Measurements from ENCODE around the gene NRG3.

DNA sequence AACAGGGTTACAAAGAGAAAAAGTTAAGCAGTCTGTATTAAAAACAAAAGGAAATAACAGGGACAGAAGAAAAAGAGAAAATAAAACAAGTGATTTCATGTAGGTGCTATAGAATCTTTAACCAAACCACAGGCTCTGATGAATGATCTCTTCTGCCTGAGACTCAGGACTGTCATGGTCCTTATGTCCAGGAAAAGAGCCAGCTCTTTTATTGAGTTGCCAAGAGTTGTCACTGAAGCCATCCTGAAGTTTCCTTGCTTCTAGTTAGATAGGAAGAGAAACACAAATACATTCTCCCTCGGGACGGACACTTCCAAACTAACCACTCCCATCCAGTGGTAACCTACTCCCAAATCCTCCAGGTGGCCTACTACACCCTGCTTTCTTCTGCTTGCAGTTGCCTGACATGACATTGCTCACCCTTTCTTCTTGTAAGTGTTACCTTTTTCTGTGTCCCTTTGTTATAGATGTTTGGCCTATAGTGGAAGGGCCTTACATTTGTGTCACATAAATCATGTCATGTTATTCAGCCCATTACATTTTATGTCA, 346.7 kb downstream of the NRG3 start:
- TF ChIP-seq POLR2A (IDR thresholded peaks at IDR 0.05; ENCODE audit: low read depth, low read length) = no peak
- no peak for TF ChIP-seq POLR2AphosphoS5 (IDR thresholded peaks at IDR 0.05; ENCODE audit: low read depth, low read length)
- TF ChIP-seq TAF1 (IDR thresholded peaks at IDR 0.05; ENCODE audit: borderline replicate concordance, low read depth, low read length) = no peak

Measured in GM12892 (cell line).